AG04450 (cell line): ENCODE results near the gene DNAH3. TPM values are rescaled to one million over a fixed set of nuclear protein-coding genes. Genes with fewer than 3 reads are reported as not detected.

Experiments
- CTCF ChIA-PET: fragments of 300-600, 350-600 bp; formaldehyde crosslinking; extraction: SDS; loops from one replicate; lab custom pipeline; 2022; ENCODE audit warnings: antibody characterized with exemption, inconsistent platforms; lab: Charles Lee
- POLR2A ChIA-PET: fragments of 350-600 bp; formaldehyde crosslinking; extraction: SDS; loops from one replicate; lab custom pipeline; 2021; ENCODE audit warnings: antibody characterized with exemption, inconsistent platforms; lab: Yijun Ruan, JAX
- DNase-seq: peaks from one replicate; pipeline ENCODE4 v3.0.0-alpha.2; 2011; ENCODE audit warnings: low read depth, low spot score
- H3K27ac ChIP-seq: one replicate; pipeline ENCODE4 v1.5.1; 2012; ENCODE audit warnings: low read depth, low read length, control low read depth
- H3K27me3 ChIP-seq: one replicate; pipeline ENCODE4 v1.6.0; 2012; ENCODE audit warnings: low read length; ENCODE audit not compliant: control insufficient read depth, insufficient read depth
- H3K4me3 ChIP-seq: 2 replicates; pipeline ENCODE4 v1.5.1; 2011; ENCODE audit warnings: mild to moderate bottlenecking, low read depth, low read length, control low read depth
- H3K9me3 ChIP-seq: 2 replicates; pipeline ENCODE4 v1.5.1; 2012; ENCODE audit warnings: low read length; ENCODE audit not compliant: control insufficient read depth, insufficient read depth
- polyA plus RNA-seq: library from polyadenylated mRNA; depleted of rRNA; stranded (reverse); fragments of >200 nt; gene quantifications from 2 replicates; pipeline ENCODE4 v1.2.3, GENCODE V29; 2011
- TF ChIP-seq, protein P1 (sequence below): IDR thresholded peaks from 2 replicates; pipeline ENCODE4 v1.5.1; 2011; ENCODE audit warnings: low read depth, low read length, control low read depth, inconsistent platforms

The DNAH3 gene
- polyA plus RNA-seq, 1 experiment, result not detected

DNA sequence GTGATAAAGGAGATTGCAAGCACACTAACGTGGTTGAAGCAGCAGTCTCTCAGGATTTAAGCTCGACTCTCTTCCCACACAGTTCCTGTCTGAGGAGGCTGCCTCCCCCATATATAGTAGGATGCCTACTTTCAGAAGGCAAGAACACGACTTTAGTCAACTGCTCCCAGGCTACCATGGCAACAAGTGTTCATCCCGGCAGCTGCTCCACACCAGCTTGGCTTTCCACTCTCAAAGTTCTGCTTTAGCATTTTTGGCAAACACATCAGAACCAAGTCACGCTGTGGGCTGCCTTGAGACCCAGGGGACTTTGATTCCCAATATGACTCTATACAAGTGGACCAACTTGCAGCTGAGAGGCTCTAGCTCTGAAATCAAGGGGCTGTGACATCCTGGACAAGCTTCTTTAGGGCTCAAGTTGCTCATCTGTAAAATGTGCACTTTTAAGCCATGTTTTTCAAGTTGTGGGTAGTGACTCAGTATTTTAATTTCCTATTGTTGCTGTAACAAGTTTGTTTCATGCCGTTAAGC is 44.2 kb upstream of the DNAH3 start:
- H3K9me3 ChIP-seq, result peaks cover 2% of the 10 kb centered on the region; the same call in 1 of the 2 replicates
- TF ChIP-seq, protein P1, sequence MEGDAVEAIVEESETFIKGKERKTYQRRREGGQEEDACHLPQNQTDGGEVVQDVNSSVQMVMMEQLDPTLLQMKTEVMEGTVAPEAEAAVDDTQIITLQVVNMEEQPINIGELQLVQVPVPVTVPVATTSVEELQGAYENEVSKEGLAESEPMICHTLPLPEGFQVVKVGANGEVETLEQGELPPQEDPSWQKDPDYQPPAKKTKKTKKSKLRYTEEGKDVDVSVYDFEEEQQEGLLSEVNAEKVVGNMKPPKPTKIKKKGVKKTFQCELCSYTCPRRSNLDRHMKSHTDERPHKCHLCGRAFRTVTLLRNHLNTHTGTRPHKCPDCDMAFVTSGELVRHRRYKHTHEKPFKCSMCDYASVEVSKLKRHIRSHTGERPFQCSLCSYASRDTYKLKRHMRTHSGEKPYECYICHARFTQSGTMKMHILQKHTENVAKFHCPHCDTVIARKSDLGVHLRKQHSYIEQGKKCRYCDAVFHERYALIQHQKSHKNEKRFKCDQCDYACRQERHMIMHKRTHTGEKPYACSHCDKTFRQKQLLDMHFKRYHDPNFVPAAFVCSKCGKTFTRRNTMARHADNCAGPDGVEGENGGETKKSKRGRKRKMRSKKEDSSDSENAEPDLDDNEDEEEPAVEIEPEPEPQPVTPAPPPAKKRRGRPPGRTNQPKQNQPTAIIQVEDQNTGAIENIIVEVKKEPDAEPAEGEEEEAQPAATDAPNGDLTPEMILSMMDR, result no peak
- ChIA-PET POLR2A (no interaction called here), CTCF (no interaction called here)
- H3K27me3 ChIP-seq, result peaks cover 18% of the 10 kb centered on the region
- no peak overlapping the region for H3K27ac ChIP-seq
- DNase-seq, result no peak
- H3K4me3 ChIP-seq, result no peak overlapping the region

DNA sequence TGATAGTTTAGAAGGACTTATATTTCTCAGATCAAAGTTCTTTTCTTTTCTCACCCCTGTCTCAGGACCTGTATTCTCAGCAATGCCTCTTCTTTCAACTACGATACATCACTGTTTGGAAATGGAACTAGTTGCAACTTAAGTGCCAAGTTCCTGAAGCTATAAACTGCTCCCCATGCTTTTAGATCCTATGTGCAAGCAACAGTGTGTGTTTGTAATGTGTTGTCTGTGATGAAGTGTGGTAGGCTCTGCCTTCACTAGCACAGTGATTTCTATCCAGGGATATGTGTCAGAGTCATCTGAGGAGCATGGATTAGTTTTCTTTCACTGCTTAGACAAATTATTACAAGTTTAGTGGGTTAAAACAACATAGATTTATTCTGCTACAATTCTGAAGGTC is 42.3 kb upstream of the DNAH3 start:
- Histone ChIP-seq H3K4me3 (no peak overlapping the region), H3K9me3 (peaks cover 2% of the 10 kb centered on the region; the same call in 1 of the 2 replicates), H3K27me3 (peaks cover 15% of the 10 kb centered on the region), H3K27ac (no peak overlapping the region)
- ChIA-PET POLR2A (no interaction called here), CTCF (interaction anchor here (0.6 to 1.0 kb wide), 2 partner anchors 8 to 108 kb away, joined by 3 read pairs; no protein-coding TSS in a partner anchor)
- DNase-seq, result no peak
- TF ChIP-seq, protein P1, result no peak

- DNase-seq, result no peak
Measured at GRCh38 chr16:21190599-21190998, 40.0 kb upstream of the DNAH3 start.

GRCh38 chr16:21190013-21190412 is 39.4 kb upstream of the DNAH3 start:
- H3K27me3 ChIP-seq, result peaks cover 6% of the 10 kb centered on the region
- no peak overlapping the region for H3K27ac ChIP-seq
- no peak overlapping the region for H3K4me3 ChIP-seq
- ChIA-PET CTCF (interaction anchor here (2.0 to 5.2 kb wide), 5 partner anchors 9 to 340 kb away, joined by 13 to 74 read pairs (median 18); no protein-coding TSS in a partner anchor), POLR2A (interaction anchor here (0.5 kb wide), 1 partner anchor 111 kb away, joined by 6 read pairs; no protein-coding TSS in a partner anchor)
- TF ChIP-seq, protein P1, result no peak
- no peak for DNase-seq
- H3K9me3 ChIP-seq, result peaks cover 2% of the 10 kb centered on the region; the same call in 1 of the 2 replicates

More at GRCh38 chr16:21190599-21190998, 40.0 kb upstream of the DNAH3 start:
- peaks cover 7% of the 10 kb centered on the region for H3K27me3 ChIP-seq
- POLR2A ChIA-PET, result no interaction called here
- H3K9me3 ChIP-seq, result peaks cover 2% of the 10 kb centered on the region; the same call in 1 of the 2 replicates
- no peak overlapping the region for H3K27ac ChIP-seq
- CTCF ChIA-PET, result interaction anchor here (2.8 to 5.2 kb wide), 2 partner anchors 111 to 340 kb away, joined by 22 to 74 read pairs; no protein-coding TSS in a partner anchor
- TF ChIP-seq, protein P1, result no peak
- no peak overlapping the region for H3K4me3 ChIP-seq

DNA sequence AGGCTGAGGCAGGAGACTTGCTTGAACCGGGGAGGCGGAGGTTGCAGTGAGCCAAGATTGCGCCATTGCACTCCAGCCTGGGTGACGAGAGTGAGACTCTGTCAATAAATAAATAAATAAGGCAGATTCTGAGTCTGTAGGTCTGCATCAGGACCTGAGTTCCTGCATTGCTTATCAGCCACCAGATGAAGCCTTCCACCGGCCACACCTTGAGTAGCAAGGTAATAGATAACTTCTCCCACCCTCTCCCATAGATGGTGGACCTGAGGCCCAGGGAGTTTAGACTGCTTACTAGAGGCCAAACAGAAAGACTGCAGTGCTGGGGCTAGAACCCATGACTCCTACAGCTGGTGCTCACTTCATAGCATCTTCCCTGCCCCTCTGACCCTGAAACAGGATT is 38.7 kb upstream of the DNAH3 start:
- no peak overlapping the region for H3K4me3 ChIP-seq
- H3K9me3 ChIP-seq, result peaks cover 2% of the 10 kb centered on the region; the same call in 1 of the 2 replicates
- CTCF ChIA-PET, result interaction anchor here (0.6 to 5.2 kb wide), 20 partner anchors 10 to 1428 kb away, joined by 3 to 74 read pairs (median 6); no protein-coding TSS in a partner anchor
- TF ChIP-seq, protein P1, result no peak
- POLR2A ChIA-PET, result interaction anchor here (0.6 to 1.7 kb wide), 3 partner anchors 22 to 172 kb away, joined by 5 to 7 read pairs (median 5); no protein-coding TSS in a partner anchor
- peaks cover 5% of the 10 kb centered on the region for H3K27me3 ChIP-seq
- no peak for DNase-seq
- H3K27ac ChIP-seq, result no peak overlapping the region
